C4-2B (cell line): ENCODE measurements around the gene GLA.

Experiments
- ZFX ChIP-seq: fragments of 450-650 bp; IDR thresholded peaks from 2 replicates; pipeline ENCODE4 v1.6.1; 2017
- TF ChIP-seq, protein P1 (sequence below): fragments of 450-650 bp; conservative IDR thresholded peaks from 2 replicates; pipeline ENCODE4 v1.5.1; 2017; ENCODE audit warnings: mild to moderate bottlenecking

DNA sequence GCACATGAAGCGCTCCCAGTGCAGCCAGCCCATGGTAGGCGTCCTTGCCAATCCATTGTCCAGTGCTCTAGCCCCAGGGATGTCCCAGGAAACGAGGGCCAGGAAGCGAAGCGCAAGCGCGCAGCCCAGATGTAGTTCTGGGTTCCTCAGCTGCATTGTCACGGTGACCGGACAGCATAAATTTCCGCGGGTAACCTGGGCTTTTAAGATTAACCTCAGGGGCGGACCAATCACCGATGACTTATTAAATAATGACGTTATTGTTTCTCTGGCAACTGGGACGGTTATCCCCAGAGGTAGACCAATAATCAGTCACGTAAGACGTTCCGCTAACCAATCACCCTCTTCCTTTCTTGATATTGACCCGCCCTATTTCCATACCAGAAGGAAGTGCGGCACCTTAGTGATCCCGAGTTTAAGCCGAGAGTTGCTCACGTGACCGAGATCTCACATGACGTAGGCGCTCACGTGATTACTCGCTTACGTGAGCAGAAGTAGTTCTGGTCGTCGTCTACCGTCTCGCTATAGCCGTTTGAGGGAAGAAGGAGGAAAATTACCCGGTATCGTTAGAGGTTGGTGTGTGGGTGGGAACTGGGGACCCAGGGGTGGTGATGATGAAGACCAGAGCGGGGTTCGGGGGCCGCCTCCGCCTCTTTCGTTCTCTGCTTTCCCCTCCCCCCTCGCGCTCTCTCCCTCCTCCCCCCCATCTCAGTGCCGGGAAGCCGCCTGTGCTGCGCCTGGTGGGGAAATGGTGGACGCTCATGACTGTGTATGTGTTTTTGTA is at the start of gene GLA, which contains the start of gene HNRNPH2:
- TF ChIP-seq, protein P1, sequence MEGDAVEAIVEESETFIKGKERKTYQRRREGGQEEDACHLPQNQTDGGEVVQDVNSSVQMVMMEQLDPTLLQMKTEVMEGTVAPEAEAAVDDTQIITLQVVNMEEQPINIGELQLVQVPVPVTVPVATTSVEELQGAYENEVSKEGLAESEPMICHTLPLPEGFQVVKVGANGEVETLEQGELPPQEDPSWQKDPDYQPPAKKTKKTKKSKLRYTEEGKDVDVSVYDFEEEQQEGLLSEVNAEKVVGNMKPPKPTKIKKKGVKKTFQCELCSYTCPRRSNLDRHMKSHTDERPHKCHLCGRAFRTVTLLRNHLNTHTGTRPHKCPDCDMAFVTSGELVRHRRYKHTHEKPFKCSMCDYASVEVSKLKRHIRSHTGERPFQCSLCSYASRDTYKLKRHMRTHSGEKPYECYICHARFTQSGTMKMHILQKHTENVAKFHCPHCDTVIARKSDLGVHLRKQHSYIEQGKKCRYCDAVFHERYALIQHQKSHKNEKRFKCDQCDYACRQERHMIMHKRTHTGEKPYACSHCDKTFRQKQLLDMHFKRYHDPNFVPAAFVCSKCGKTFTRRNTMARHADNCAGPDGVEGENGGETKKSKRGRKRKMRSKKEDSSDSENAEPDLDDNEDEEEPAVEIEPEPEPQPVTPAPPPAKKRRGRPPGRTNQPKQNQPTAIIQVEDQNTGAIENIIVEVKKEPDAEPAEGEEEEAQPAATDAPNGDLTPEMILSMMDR = no peak
- TF ChIP-seq ZFX = no peak
